GM21528 (cell line): ENCODE data around the gene NCAPD2.
"Not testable (repeated sequence)": the region's sequence is repeated elsewhere in the genome, so short reads cannot be mapped to it uniquely, and the experiment has no call there.

Experiments used
- ATAC-seq: cut with Tn5 transposase; IDR thresholded peaks from one replicate; pipeline ENCODE4 v1.9.1; 2021; ENCODE audit warnings: mild to moderate bottlenecking, moderate library complexity; ENCODE audit not compliant: unreplicated experiment, low FRiP score

NCAPD2 gene

GRCh38 chr12:6542209-6543009, 48.5 kb downstream of the NCAPD2 start:
- ATAC-seq = no peak

- no peak for ATAC-seq
Measured at GRCh38 chr12:6546016-6546415, 52.1 kb downstream of the NCAPD2 start.

GRCh38 chr12:6547566-6547965, 53.7 kb downstream of the NCAPD2 start:
- ATAC-seq = no peak

- no peak for ATAC-seq
Measured at GRCh38 chr12:6547987-6548386, 54.1 kb downstream of the NCAPD2 start.

- no peak for ATAC-seq
Measured at GRCh38 chr12:6548556-6548955, 54.7 kb downstream of the NCAPD2 start.

- ATAC-seq = no peak
Measured at GRCh38 chr12:6548966-6549683, 55.2 kb downstream of the NCAPD2 start.

GRCh38 chr12:6549684-6550151, 55.8 kb downstream of the NCAPD2 start:
- ATAC-seq = no peak

GRCh38 chr12:6550294-6551062, 56.6 kb downstream of the NCAPD2 start:
- ATAC-seq = no peak

GRCh38 chr12:6551063-6551461, 57.2 kb downstream of the NCAPD2 start:
- ATAC-seq = no peak

GRCh38 chr12:6551496-6552139, 57.7 kb downstream of the NCAPD2 start:
- no peak for ATAC-seq

GRCh38 chr12:6552140-6552551, 58.2 kb downstream of the NCAPD2 start:
- no peak for ATAC-seq

GRCh38 chr12:6553051-6553868, 59.4 kb downstream of the NCAPD2 start:
- ATAC-seq = no peak

- no peak for ATAC-seq
Measured at GRCh38 chr12:6554168-6555017, 60.5 kb downstream of the NCAPD2 start.

- ATAC-seq = peak; percentile 23
Measured at GRCh38 chr12:6555018-6555691, 61.3 kb downstream of the NCAPD2 start.

GRCh38 chr12:6556496-6556817, 62.6 kb downstream of the NCAPD2 start:
- not testable (repeated sequence) for ATAC-seq

GRCh38 chr12:6556857-6557256, 63.0 kb downstream of the NCAPD2 start:
- ATAC-seq = no peak

GRCh38 chr12:6558014-6558760, 64.3 kb downstream of the NCAPD2 start:
- not testable (repeated sequence) for ATAC-seq

- ATAC-seq = no peak
Measured at GRCh38 chr12:6559500-6559899, 65.6 kb downstream of the NCAPD2 start.
